Measurements from ENCODE around the gene PCDH7.

GRCh38 chr4:30719454-30720020 lies 632 bp upstream of the PCDH7 start:
- no peak for TF ChIP-seq ZC3H10 (CRISPR knock-in tag; IDR thresholded peaks at IDR 0.05)
- TF ChIP-seq ZNF565 (CRISPR knock-in tag; conservative IDR thresholded peaks at IDR 0.05; ENCODE audit: low read depth), result no peak
- TF ChIP-seq TCF4 (CRISPR knock-in tag; IDR thresholded peaks at IDR 0.05; ENCODE audit: borderline replicate concordance), result no peak
- no peak for TF ChIP-seq ESRRG (CRISPR knock-in tag; IDR thresholded peaks at IDR 0.05)
- no peak for TF ChIP-seq PATZ1 (CRISPR knock-in tag; IDR thresholded peaks at IDR 0.05; ENCODE audit: borderline replicate concordance)
- no peak for TF ChIP-seq ZNF70 (CRISPR knock-in tag; IDR thresholded peaks at IDR 0.05)
- no peak for TF ChIP-seq PPARA (CRISPR knock-in tag; IDR thresholded peaks at IDR 0.05; ENCODE audit: borderline replicate concordance)
- no peak for TF ChIP-seq ZFP30 (CRISPR knock-in tag; IDR thresholded peaks at IDR 0.05)
- TF ChIP-seq POU6F1 (CRISPR knock-in tag; IDR thresholded peaks at IDR 0.05; ENCODE audit: borderline replicate concordance, low read depth), result no peak
- TF ChIP-seq ISL1 (CRISPR knock-in tag; IDR thresholded peaks at IDR 0.05), result no peak
- TF ChIP-seq RARB (CRISPR knock-in tag; IDR thresholded peaks at IDR 0.05), result no peak

All from SK-N-SH treated with all-trans-retinoic acid at 6 μM for 48 hours (cell line).